HCEC 1CT (cell line): ENCODE data around the gene NAALADL2.
"Not testable (repeated sequence)": the region's sequence is repeated elsewhere in the genome, so short reads cannot be mapped to it uniquely, and the experiment has no call there.

Experiments
- DNase-seq: peaks from one replicate; pipeline ENCODE4 v3.0.0-alpha.2; 2017

The NAALADL2 gene

GRCh38 chr3:175082631-175083030 lies 223.5 kb downstream of the NAALADL2 start:
- no peak for DNase-seq

- not testable (repeated sequence) for DNase-seq
Observed at GRCh38 chr3:175087128-175087527, 228.0 kb downstream of the NAALADL2 start.

GRCh38 chr3:175088766-175089380 lies 229.7 kb downstream of the NAALADL2 start:
- DNase-seq = no peak

DNA sequence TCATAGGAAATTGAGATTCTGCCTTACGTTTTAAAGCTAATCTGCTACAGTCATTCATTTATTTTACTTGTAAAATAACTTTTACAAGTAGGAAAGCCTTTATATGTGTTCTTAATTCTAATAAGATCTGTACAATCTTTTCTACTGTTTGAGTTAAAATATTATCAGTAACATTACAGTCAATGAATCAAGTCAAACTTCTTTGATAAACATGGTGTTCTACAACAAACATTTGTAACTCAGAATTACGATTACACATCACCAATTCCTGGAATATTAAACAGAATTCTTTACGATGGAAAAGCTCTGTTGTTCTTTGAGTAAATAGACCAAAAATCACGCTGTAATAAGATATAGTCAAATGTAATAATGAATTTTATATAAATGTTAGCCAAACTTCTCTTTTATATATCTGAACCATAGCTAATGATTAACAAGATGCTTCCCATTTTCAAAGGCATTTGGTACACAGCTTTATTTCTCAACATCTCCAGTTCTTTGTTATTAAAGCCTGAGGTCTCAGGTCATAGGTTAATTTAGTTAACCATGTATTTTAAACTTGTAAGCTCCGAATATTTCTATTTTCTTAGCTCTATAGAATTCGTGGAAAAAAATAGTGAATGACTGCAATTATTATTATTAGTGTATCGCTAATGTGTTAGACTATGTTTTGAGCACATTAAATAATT lies 232.4 kb downstream of the NAALADL2 start:
- no peak for DNase-seq

GRCh38 chr3:175093748-175094147 lies 234.6 kb downstream of the NAALADL2 start:
- DNase-seq = no peak

- DNase-seq = no peak
Observed at GRCh38 chr3:175094344-175094743, 235.2 kb downstream of the NAALADL2 start.

DNA sequence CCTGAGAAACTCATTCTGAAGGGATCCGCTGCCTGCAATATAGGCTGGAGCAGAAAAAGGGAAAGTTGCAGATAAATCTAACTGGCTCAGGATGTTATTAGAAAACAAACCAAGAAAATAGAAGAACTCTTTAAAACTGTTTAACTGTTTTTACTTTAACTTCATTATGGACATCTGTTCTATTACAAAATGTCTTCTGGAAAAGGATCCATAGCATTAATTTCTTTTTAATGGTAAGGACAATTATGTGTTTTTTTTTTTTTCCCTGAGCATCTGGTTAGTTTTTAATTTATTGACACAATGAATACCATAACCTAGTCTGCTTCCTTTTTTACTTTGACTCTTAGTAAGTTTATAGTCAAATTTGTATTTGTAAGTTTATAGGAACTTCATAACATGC lies 239.5 kb downstream of the NAALADL2 start:
- DNase-seq = no peak

DNA sequence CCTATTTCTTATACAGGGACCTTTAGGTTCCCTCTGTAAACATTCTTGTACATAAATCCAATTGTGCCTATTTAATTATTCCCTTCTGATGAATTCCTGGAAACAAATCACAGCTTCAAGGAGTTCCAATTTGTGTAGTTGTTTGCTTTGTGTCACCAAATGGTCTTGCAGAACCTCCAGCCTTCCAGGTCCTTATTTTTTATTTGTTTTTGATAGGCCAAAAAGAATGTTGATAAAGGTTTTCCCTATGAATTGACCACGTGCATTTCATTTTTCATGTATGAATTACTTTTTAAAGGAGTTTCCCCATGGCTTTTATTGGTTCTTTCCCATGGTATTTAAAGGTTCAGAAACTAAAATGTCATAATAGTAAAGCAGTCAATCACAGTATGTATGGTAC lies 243.0 kb downstream of the NAALADL2 start:
- no peak for DNase-seq

DNA sequence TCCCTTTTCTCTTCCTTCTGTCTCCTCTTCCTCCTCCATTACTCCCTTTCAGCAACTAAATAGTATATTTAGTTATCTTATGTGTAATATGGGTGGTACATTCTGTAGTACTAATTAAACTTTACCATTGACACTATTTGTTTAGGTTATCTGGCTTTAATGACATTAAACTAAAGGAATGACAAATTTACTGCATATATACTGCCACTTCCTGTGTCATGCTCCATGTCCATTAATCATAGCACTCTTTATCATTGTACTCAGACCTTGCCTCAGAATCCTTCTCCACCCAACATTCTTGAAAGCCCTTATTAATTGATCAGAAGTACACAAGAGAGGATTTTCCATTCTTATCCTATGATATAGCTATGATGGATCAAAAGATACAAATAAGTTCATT lies 244.2 kb downstream of the NAALADL2 start:
- no peak for DNase-seq

- peak; percentile 9 for DNase-seq
Observed at GRCh38 chr3:175105066-175105465, 245.9 kb downstream of the NAALADL2 start.

GRCh38 chr3:175107231-175107630 lies 248.1 kb downstream of the NAALADL2 start:
- DNase-seq = no peak

DNA sequence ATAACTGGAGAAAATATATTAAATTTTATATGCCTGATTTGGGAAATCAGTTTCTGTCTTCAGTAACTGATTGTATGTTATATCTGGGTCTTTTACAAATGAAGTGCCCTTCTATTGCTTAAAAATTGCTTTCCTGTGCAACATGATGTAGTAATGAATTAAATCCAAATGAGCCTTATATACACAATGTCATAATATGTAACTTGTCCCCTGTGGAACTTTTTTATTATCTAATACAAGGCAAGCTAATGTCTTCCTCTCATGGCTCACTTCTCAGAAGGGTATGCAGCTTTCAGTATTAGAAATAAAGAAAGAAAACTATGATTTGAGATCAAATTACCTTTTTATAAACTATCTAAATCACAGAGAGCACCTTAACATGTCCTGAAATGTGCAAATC lies 248.9 kb downstream of the NAALADL2 start:
- DNase-seq = no peak

DNA sequence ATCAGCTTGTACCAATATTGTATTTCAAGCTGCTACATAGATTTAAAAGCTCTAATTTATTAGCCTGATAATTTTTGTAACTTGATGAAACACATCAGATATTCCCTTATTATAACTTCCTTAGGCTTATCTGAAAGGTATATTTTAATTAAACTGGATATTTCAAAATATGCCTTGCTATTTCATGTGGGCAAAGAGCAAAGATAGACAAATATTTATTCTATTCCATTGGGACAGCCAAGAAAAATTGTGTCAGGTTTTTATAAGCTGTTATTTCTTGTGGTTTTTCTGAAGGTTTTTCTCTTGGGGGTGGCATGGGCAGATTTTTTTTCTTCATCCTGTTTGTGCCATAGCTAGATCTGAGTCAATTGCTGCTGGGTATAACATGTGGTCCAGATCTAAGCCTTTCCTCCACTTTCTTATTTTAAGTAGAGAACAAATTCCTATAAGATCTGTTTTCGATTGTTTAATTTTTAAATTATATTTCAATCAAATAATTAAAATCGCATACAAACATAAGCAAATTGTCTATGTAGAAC lies 249.5 kb downstream of the NAALADL2 start:
- DNase-seq = no peak

GRCh38 chr3:175111036-175111435 lies 251.9 kb downstream of the NAALADL2 start:
- DNase-seq = no peak

GRCh38 chr3:175118382-175118941 lies 259.3 kb downstream of the NAALADL2 start:
- DNase-seq = no peak

- DNase-seq = no peak
Observed at GRCh38 chr3:175121225-175121624, 262.1 kb downstream of the NAALADL2 start.

GRCh38 chr3:175127075-175127662 lies 268.0 kb downstream of the NAALADL2 start:
- no peak for DNase-seq

DNA sequence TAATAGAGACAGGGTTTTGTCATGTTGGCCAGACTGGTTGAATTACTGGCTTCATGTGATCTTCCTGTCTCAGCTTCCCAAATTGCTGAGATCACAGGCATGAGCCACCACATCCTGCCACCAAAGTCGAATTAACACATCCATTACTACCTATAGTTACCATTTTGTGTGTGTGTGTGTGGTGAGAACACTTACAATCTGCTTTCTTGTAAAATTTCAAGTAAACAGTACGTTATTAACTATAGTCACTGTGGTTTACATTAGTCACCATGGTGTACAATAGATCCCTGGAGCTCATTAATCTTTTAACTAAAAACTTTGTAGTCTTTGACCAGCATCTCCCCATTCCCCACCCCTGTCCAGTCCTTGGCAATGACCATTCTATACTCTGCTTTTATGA lies 270.0 kb downstream of the NAALADL2 start:
- peak; percentile 17 for DNase-seq

GRCh38 chr3:175129571-175129970 lies 270.4 kb downstream of the NAALADL2 start:
- no peak for DNase-seq

- DNase-seq = not testable (repeated sequence)
Observed at GRCh38 chr3:175131866-175132265, 272.7 kb downstream of the NAALADL2 start.

GRCh38 chr3:175132706-175133105 lies 273.6 kb downstream of the NAALADL2 start:
- not testable (repeated sequence) for DNase-seq

DNA sequence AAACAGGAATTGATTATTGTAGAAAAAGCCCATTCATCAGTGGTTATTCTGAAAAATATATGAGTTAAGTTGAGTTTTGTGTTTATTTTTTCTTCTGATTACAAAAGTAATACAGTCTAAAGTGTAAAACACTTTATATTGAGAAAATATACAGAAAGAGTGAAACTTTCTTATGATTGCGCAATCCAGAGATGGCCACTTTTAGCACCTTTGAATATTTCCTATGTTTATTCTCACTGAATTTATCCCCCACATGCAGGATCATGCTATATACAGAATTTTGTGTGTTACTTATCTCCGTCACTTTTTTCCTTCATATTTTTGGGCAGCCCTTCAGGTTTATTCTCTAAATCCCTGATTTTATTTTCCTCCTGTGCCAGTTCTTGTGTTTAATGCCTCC lies 285.2 kb downstream of the NAALADL2 start:
- no peak for DNase-seq

GRCh38 chr3:175146258-175146657 lies 287.1 kb downstream of the NAALADL2 start:
- peak; percentile 17 for DNase-seq

DNA sequence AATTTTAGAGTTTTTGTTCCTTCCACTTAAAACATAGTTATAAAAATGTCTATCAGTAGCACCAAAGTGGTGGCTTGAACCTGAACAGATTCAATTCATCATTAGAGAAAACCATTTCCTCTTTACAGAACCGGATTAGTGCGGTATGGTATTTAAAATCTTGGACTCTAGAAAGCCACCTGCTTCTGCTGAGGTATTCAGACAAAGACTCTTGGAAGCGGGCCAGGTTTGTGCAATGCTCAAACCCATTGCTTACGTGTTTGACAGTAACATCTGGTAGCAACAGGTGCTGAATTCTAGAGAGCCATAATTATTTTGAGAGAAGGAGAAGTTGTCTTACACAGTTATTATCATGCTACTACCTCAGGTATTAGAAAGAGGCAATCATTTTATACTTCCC lies 290.5 kb downstream of the NAALADL2 start:
- DNase-seq = no peak
